ENCODE data around the gene UMAD1.

The UMAD1 gene

GRCh38 chr7:7736671-7737070 lies 96.1 kb downstream of the UMAD1 start:
- no peak for DNase-seq

GRCh38 chr7:7737674-7738073 lies 97.1 kb downstream of the UMAD1 start:
- no peak for DNase-seq

GRCh38 chr7:7738177-7738576 lies 97.6 kb downstream of the UMAD1 start:
- no peak for DNase-seq

- no peak for DNase-seq
Measured at GRCh38 chr7:7738622-7739021, 98.1 kb downstream of the UMAD1 start.

- DNase-seq: no peak
Measured at GRCh38 chr7:7739204-7740036, 98.9 kb downstream of the UMAD1 start.

- DNase-seq: no peak
Measured at GRCh38 chr7:7740037-7740355, 99.4 kb downstream of the UMAD1 start.

- no peak for DNase-seq
Measured at GRCh38 chr7:7742223-7742622, 101.7 kb downstream of the UMAD1 start.

GRCh38 chr7:7745258-7745657 lies 104.7 kb downstream of the UMAD1 start:
- no peak for DNase-seq

- no peak for DNase-seq
Measured at GRCh38 chr7:7745966-7746365, 105.4 kb downstream of the UMAD1 start.

- no peak for DNase-seq
Measured at GRCh38 chr7:7746458-7746857, 105.9 kb downstream of the UMAD1 start.

- DNase-seq: no peak
Measured at GRCh38 chr7:7750571-7751242, 110.2 kb downstream of the UMAD1 start.

GRCh38 chr7:7751243-7752092 lies 110.9 kb downstream of the UMAD1 start:
- DNase-seq: no peak

- no peak for DNase-seq
Measured at GRCh38 chr7:7756577-7756976, 116.0 kb downstream of the UMAD1 start.

- no peak for DNase-seq
Measured at GRCh38 chr7:7757576-7757975, 117.0 kb downstream of the UMAD1 start.

GRCh38 chr7:7761340-7761973 lies 120.9 kb downstream of the UMAD1 start:
- no peak for DNase-seq

GRCh38 chr7:7761974-7762779 lies 121.6 kb downstream of the UMAD1 start:
- no peak for DNase-seq

- no peak for DNase-seq
Measured at GRCh38 chr7:7764520-7765396, 124.2 kb downstream of the UMAD1 start.

GRCh38 chr7:7765422-7765821 lies 124.9 kb downstream of the UMAD1 start:
- no peak for DNase-seq

GRCh38 chr7:7766671-7767070 lies 126.1 kb downstream of the UMAD1 start:
- DNase-seq: no peak

- no peak for DNase-seq
Measured at GRCh38 chr7:7768977-7769709, 128.6 kb downstream of the UMAD1 start.

Data from activated CD4-positive, alpha-beta T cell treated with anti-CD3 and anti-CD28 coated beads for 1 hour (primary cell).